ENCODE data around the gene MRTFA. TPM values are rescaled to one million over a fixed set of nuclear protein-coding genes. Genes with fewer than 3 reads are reported as not detected.
"Not testable (repeated sequence)": the region's sequence is repeated elsewhere in the genome, so short reads cannot be mapped to it uniquely, and the experiment has no call there.

The MRTFA gene
- total RNA-seq, 4 donors from 2014 or later: 36.3 to 98.2 (median 78.1) TPM

DNA sequence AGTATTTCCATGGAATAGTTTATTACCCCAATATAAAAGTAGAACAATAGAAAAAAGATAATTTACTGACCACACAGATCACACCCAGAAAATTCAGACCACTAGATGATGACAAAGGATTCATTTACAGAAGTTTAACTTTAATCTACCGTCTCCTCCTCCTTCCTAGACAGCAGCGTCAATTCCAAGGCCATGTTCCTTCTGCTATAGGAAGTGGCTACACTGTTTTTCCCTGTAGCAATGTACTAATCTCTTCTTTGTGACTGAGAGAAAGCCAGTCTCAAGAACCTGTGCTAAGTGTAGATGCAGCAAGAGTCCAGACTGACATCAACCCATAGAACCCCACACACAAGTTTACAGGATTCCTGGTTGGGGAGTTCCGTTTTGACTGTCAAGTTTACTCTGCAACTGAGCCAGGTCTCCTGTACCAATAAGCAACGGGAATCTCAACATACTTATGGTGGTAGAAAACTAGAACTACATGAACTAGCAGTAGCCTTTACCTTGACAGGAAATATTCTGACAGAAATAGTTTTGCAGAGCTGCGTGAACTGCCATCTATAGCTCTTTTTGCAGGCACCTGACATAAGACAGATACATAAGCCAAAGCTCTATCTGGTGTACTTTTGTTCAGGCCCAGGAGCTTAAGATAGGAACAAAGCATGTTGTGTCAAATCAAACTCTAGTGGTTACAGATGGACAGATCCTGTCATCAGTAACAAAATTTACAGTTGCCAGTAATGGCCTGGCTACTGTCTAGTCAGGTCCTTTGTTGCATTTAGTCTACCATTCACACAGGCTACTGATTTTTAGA, 42.9 kb downstream of the MRTFA start:
- Histone ChIP-seq H3K27me3 (no peaks in the 10 kb centered on the region), H3K4me3 (no peak overlapping the region), H3K36me3 (no peaks in the 10 kb centered on the region), H3K9me3 (no peaks in the 10 kb centered on the region), H3K27ac (no peak overlapping the region), H3K4me1 (peaks cover 0 to 8% (median 4%) of the 10 kb centered on the region in 4 donors)
- no peak for TF ChIP-seq POLR2A (IDR thresholded peaks at IDR 0.05)
- TF ChIP-seq, protein P1, sequence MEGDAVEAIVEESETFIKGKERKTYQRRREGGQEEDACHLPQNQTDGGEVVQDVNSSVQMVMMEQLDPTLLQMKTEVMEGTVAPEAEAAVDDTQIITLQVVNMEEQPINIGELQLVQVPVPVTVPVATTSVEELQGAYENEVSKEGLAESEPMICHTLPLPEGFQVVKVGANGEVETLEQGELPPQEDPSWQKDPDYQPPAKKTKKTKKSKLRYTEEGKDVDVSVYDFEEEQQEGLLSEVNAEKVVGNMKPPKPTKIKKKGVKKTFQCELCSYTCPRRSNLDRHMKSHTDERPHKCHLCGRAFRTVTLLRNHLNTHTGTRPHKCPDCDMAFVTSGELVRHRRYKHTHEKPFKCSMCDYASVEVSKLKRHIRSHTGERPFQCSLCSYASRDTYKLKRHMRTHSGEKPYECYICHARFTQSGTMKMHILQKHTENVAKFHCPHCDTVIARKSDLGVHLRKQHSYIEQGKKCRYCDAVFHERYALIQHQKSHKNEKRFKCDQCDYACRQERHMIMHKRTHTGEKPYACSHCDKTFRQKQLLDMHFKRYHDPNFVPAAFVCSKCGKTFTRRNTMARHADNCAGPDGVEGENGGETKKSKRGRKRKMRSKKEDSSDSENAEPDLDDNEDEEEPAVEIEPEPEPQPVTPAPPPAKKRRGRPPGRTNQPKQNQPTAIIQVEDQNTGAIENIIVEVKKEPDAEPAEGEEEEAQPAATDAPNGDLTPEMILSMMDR (IDR thresholded peaks at IDR 0.05): no peak
- no peak for DNase-seq

DNA sequence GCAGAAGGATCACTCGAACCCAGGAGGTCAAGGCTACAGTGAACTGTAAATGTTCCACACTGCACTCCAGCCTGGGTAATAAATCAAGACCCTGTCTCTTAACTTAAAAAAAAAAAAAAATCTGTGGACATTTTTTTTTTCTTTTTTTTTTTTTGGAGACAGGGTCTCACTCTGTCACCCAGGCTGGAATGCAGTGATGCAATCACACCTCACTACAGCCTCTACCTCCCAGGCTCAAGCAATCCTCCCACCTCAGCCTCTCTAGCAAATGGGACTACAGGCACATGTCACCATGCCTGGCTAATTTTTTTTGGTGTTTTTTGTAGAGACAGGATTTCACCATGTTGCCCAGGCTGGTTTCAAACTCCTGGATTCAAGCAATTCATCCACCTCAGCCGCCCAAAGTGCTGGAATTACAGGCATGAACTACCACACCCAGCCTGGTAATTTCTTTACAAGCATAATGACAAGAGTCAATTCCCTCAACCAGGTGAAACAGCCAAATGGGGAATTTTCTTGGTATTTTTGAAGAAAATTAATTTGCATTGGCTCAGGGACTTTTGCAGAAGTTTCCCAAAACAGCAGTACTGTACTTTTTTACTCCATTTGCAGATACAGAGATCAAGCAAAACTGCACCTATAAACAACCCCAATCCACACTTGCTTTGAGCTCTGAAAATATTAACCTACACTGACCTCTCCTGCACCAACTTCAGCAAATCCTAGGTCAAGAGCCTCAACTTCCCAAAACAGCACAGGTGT, 44.0 kb downstream of the MRTFA start:
- no peaks in the 10 kb centered on the region for H3K36me3 ChIP-seq
- no peaks in the 10 kb centered on the region for H3K9me3 ChIP-seq
- no peak overlapping the region for H3K4me3 ChIP-seq
- H3K4me1 ChIP-seq: peaks cover 0 to 7% (median 3%) of the 10 kb centered on the region in 4 donors
- DNase-seq: no peak
- no peak for TF ChIP-seq POLR2A (IDR thresholded peaks at IDR 0.05)
- TF ChIP-seq, protein P1 (IDR thresholded peaks at IDR 0.05): no peak
- no peak overlapping the region for H3K27ac ChIP-seq
- no peaks in the 10 kb centered on the region for H3K27me3 ChIP-seq

DNA sequence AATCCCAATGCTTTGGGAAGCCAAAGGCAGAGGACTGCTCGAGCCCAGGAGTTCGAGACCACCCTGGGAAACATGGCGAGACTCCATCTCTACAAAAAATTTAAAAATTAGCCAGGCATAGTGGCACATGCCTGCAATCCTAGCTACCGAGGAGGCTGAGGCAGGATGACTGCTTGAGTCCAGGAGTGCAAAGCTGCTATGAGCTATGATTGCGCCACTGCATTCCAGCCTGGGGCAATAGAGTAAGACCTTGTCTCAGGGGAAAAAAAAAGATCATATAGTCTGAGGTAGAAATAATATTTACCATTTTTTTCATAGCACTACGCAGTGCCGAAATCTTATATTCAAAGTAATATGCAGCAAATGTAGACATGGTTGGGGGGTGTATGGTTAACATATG, 47.8 kb downstream of the MRTFA start:
- peaks cover 0 to 7% (median 3%) of the 10 kb centered on the region in 4 donors for H3K4me1 ChIP-seq
- H3K9me3 ChIP-seq: no peaks in the 10 kb centered on the region
- no peak overlapping the region for H3K27ac ChIP-seq
- H3K4me3 ChIP-seq: no peak overlapping the region
- DNase-seq: no peak
- H3K27me3 ChIP-seq: no peaks in the 10 kb centered on the region
- no peaks in the 10 kb centered on the region for H3K36me3 ChIP-seq
- TF ChIP-seq, protein P1 (IDR thresholded peaks at IDR 0.05): no peak
- no peak for TF ChIP-seq POLR2A (IDR thresholded peaks at IDR 0.05)

DNA sequence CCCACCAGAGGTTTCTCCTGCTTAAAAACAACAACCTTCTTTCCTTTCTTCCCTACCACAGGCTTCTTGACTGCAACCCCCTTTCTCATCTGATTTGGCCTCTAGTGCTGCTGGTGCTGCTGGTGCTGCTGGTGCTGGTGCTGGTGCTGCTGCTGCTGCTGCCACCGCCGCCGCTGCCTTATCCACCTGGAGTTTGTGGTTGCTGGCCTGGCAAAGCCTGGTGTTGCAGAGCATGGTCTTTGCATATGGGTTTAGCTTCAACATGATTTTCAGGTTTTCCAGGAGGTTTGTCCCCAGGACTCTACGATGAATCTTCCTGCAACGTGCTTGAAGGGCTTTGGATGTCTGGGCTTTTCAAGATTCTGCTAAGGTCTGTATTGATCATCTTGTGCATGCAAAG, 49.7 kb downstream of the MRTFA start:
- H3K9me3 ChIP-seq: no peaks in the 10 kb centered on the region
- H3K27me3 ChIP-seq: no peaks in the 10 kb centered on the region
- no peak for DNase-seq
- no peaks in the 10 kb centered on the region for H3K4me1 ChIP-seq
- no peak overlapping the region for H3K4me3 ChIP-seq
- H3K36me3 ChIP-seq: no peaks in the 10 kb centered on the region
- TF ChIP-seq POLR2A (IDR thresholded peaks at IDR 0.05): no peak
- TF ChIP-seq, protein P1 (IDR thresholded peaks at IDR 0.05): no peak
- H3K27ac ChIP-seq: no peak overlapping the region

DNA sequence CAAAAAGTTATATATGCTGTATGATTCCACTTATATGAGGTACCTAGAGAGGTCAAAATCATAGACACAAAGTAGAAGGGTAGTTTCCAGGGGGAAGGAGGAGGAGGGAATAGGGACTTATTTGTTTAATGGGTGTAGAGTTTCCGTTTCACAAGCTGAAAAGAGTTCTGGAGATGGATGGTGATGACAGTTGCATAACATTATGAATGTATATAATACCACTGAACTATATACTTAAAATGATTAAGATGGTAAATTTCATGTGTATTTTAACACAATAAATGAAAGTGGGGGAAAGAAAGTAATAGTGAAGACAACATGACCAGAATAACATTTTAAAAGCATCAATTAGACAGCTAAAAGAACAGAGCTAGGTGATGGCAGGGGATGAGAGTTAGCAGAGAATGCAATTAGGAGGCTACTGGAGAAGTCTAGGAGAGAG, 51.2 kb downstream of the MRTFA start:
- no peak overlapping the region for H3K4me3 ChIP-seq
- no peaks in the 10 kb centered on the region for H3K36me3 ChIP-seq
- no peak for TF ChIP-seq POLR2A (IDR thresholded peaks at IDR 0.05)
- TF ChIP-seq, protein P1 (IDR thresholded peaks at IDR 0.05): no peak

DNA sequence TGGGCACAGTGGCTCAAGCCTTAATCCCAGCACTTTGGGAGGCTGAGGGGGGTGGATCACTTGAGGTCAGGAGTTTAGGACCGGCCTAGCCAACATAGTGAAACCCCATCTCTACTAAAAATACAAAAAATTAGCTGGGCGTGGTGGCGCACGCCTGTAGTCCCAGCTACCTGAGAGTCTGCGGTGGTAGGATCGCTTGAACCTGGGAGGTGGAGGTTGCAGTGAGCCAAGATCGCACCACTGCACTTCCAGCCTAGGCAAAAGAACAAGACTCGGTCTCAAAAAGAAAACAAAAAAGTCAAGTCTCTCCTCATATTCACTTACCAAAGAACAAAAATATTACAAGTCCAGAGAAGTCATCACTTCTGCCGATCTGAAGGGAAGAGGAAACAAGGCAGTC, 51.8 kb downstream of the MRTFA start:
- not testable (repeated sequence) for H3K4me3 ChIP-seq, H3K4me1 ChIP-seq, H3K36me3 ChIP-seq

More for the DNA sequence above, 51.2 kb downstream of the MRTFA start:
- no peaks in the 10 kb centered on the region for H3K4me1 ChIP-seq
- H3K27ac ChIP-seq: no peak overlapping the region
- no peaks in the 10 kb centered on the region for H3K27me3 ChIP-seq
- H3K9me3 ChIP-seq: no peaks in the 10 kb centered on the region
- no peak for DNase-seq

More for the DNA sequence above, 51.8 kb downstream of the MRTFA start:
- H3K9me3 ChIP-seq, H3K27me3 ChIP-seq, H3K27ac ChIP-seq, DNase-seq: not testable (repeated sequence)
